IMR-90 (cell line): ENCODE results near the gene OSER1.

ENCODE experiments used
- MAFK ChIP-seq: IDR thresholded peaks from 2 replicates; pipeline ENCODE4 v1.6.1; 2012; ENCODE audit warnings: low read depth, low read length, improper control_type of control experiment
- POLR2A ChIP-seq: IDR thresholded peaks from 2 replicates; pipeline ENCODE4 v1.6.1; 2012; ENCODE audit warnings: mild to moderate bottlenecking, low read depth, low read length
- RCOR1 ChIP-seq: IDR thresholded peaks from 2 replicates; pipeline ENCODE4 v1.6.1; 2012; ENCODE audit warnings: mild to moderate bottlenecking, low read length, improper control_type of control experiment; ENCODE audit not compliant: insufficient replicate concordance
- SMC3 ChIP-seq: fragments of 150-350 bp; IDR thresholded peaks from 2 replicates; pipeline ENCODE4 v1.6.1; 2016; ENCODE audit warnings: low read depth, mild to moderate bottlenecking, antibody characterized with exemption, low read length, moderate library complexity
- TF ChIP-seq, protein P1 (sequence below): conservative IDR thresholded peaks from 2 replicates; pipeline ENCODE4 v1.5.1; 2012; ENCODE audit warnings: mild to moderate bottlenecking, low read depth, low read length, improper control_type of control experiment

DNA sequence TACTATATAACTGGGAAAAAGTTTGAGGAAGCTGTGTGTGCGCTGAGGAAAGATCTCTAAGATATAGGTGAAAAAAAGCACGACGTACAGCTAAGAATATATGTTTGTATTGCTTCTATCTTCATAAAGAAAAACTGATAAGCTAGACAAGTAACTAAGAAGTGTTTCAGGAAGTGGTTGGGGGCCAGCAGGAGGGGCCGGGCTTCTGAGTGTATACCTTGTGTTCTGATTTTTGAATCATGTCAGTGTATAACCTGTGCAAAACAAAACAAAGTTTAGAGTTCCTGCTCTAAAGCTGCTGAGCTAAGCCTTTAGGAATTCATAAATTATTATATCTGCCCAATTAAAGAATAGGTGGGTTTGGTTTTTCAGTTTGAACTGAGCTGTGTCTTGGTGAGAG lies 7.9 kb upstream of the OSER1 start:
- TF ChIP-seq SMC3 (no peak), RCOR1 (no peak), POLR2A (no peak), MAFK (no peak)
- TF ChIP-seq, protein P1, sequence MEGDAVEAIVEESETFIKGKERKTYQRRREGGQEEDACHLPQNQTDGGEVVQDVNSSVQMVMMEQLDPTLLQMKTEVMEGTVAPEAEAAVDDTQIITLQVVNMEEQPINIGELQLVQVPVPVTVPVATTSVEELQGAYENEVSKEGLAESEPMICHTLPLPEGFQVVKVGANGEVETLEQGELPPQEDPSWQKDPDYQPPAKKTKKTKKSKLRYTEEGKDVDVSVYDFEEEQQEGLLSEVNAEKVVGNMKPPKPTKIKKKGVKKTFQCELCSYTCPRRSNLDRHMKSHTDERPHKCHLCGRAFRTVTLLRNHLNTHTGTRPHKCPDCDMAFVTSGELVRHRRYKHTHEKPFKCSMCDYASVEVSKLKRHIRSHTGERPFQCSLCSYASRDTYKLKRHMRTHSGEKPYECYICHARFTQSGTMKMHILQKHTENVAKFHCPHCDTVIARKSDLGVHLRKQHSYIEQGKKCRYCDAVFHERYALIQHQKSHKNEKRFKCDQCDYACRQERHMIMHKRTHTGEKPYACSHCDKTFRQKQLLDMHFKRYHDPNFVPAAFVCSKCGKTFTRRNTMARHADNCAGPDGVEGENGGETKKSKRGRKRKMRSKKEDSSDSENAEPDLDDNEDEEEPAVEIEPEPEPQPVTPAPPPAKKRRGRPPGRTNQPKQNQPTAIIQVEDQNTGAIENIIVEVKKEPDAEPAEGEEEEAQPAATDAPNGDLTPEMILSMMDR, result no peak
